Measurements from ENCODE around the gene FAM53B. TPM values are rescaled to one million over a fixed set of nuclear protein-coding genes. Genes with fewer than 3 reads are reported as not detected.

FAM53B gene
- total and polyA plus RNA-seq, 8 donors = 12.8 to 34.6 (median 23.0) TPM

DNA sequence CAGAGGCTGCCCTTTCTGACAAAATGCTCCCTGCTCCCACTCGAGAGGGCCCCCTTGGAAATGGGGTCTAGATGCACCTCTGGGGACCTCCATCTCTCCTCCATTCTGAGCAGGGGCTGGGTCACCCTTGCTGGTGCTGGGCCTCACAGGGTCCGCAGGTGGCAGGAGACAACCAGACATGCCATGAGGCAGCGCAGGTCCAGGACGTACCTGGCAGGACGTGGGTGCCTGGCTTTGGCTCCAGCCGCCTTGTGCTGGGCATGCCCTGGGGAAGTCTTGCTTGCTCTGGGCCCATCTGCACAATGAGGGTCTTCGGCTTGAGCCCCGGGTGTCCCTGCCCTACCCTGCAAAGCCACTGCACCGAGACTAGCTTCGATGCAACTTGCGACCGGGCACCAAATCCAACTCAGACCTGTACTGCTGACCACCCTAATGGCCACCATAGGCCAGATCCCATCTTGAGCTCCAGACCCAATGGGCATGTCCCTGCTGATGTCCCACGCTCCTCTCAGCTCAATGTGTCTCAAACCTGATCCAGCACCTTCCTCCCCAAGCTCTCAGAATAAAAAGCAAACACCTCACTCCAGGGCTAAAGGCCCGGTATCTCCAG, 107.0 kb downstream of the FAM53B start:
- Histone ChIP-seq H3K9me3 (peaks cover 0 to 2% of the 10 kb centered on the region in 2 donors), H3K27ac (no peak overlapping the region), H3K27me3 (no peaks in the 10 kb centered on the region), H3K4me3 (no peak overlapping the region), H3K36me3 (no peaks in the 10 kb centered on the region), H3K4me1 (peaks cover 24 to 76% of the 10 kb centered on the region in 2 donors)
- TF ChIP-seq, protein P1, sequence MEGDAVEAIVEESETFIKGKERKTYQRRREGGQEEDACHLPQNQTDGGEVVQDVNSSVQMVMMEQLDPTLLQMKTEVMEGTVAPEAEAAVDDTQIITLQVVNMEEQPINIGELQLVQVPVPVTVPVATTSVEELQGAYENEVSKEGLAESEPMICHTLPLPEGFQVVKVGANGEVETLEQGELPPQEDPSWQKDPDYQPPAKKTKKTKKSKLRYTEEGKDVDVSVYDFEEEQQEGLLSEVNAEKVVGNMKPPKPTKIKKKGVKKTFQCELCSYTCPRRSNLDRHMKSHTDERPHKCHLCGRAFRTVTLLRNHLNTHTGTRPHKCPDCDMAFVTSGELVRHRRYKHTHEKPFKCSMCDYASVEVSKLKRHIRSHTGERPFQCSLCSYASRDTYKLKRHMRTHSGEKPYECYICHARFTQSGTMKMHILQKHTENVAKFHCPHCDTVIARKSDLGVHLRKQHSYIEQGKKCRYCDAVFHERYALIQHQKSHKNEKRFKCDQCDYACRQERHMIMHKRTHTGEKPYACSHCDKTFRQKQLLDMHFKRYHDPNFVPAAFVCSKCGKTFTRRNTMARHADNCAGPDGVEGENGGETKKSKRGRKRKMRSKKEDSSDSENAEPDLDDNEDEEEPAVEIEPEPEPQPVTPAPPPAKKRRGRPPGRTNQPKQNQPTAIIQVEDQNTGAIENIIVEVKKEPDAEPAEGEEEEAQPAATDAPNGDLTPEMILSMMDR (IDR thresholded peaks at IDR 0.05) = no peak
- intact Hi-C loops (cut with DNase I) = no loop called here
- peak in 1 of 4 donors; percentile 68 for DNase-seq
- ATAC-seq = no peak

DNA sequence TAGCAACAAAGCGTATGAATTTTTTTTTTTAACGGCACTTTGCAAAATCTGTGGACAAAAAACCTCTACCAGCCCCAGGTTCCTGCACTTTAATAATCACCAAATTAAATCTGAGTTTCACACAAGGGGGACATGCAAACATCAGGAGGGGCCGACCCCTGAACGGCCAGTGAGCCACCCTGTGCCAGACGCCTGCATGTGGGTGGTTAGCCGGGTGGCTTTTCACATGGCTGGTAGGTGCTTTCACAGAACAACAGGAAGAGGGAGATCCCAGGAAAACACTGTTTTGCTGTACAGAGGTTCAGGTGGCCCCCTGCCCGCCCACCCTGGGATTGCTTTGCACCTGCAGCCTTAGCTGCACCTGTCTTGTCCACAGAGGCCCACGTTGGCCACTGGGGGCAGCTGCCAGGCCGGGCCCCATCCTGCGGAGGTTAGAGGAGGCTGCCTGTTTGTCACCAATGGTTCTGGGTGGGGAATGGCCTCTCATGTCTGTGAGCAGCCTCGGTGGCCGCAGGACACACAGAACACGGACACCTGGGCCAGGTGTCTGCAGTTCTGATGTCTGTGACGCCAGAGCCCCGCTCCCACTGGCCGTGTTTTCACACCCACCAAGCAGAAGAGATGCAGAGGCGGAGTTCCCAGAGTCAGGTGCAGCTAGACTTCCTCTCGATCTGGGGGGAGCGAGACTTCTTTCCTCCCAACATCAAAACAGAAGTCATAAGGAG, 107.7 kb downstream of the FAM53B start:
- intact Hi-C loops (cut with DNase I) = no loop called here

DNA sequence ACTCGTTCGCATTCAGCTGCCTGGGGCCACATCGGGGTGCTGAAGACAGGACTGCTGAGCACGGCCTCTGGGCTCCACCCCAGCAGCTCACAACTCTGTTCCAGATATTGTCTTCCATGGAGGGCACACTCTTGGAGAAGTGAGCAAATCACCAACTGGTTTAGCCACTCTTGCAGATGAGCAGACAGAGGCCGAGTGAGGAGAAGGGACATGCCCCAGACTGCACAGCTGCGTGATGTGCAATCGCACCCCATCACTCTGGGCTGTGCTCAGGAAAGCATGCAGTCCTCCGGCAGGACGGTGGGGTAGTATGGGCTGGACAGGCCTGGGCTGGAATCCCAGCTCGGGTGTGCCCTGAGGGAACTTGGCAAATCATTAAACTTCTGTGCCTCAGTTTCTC, 111.6 kb downstream of the FAM53B start:
- peaks cover 35 to 75% of the 10 kb centered on the region in 2 donors for H3K4me1 ChIP-seq
- DNase-seq = peak in 3 of 4 donors; percentile 45 to 92 (median 85)
- peaks cover 0 to 2% of the 10 kb centered on the region in 2 donors for H3K9me3 ChIP-seq
- intact Hi-C loops (cut with DNase I) = loop anchor here in 1 of 2 donors (5.0 kb wide), 1 partner anchor 110 kb away; the partner anchor contains the start of gene FAM53B
- H3K27ac ChIP-seq = peak overlapping the region; percentile 57 to 61
- H3K36me3 ChIP-seq = no peaks in the 10 kb centered on the region
- TF ChIP-seq, protein P1 (IDR thresholded peaks at IDR 0.05) = no peak
- ATAC-seq = peak; percentile 47
- H3K27me3 ChIP-seq = no peaks in the 10 kb centered on the region
- no peak overlapping the region for H3K4me3 ChIP-seq

More for the DNA sequence above, 107.7 kb downstream of the FAM53B start:
- Histone ChIP-seq H3K27ac (no peak overlapping the region), H3K9me3 (peaks cover 0 to 2% of the 10 kb centered on the region in 2 donors), H3K27me3 (no peaks in the 10 kb centered on the region), H3K4me3 (no peak overlapping the region), H3K4me1 (peaks cover 29 to 76% of the 10 kb centered on the region in 2 donors), H3K36me3 (no peaks in the 10 kb centered on the region)
- TF ChIP-seq, protein P1 (IDR thresholded peaks at IDR 0.05) = no peak
- DNase-seq (peak in 1 of 4 donors; percentile 57), ATAC-seq (no peak)

DNA sequence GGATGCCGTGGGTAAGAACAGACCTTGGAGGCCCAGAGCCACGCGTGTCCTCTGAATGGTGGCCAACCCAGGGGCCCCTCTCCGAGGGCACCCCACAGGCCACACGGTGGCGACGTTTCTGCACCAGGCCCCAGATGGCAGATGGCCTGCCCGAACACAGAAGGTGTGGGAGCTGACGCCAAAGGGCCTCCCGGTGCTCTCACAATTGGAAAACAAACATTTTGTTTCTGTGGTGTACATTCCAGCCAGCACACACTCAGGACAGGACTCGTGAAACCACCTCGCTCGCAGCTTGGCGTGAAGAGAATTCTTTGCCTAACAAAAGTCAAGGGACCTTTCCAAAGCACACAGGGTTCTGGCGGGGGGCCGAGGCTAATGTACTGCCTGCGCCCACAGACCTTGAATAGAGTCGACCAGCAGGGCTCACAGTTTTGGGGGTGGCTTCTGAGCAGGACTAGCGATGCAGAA, 112.1 kb downstream of the FAM53B start:
- Histone ChIP-seq H3K9me3 (peaks cover 0 to 2% of the 10 kb centered on the region in 2 donors), H3K4me1 (peaks cover 39 to 75% of the 10 kb centered on the region in 2 donors), H3K36me3 (no peaks in the 10 kb centered on the region), H3K4me3 (no peak overlapping the region), H3K27me3 (no peaks in the 10 kb centered on the region), H3K27ac (peak overlapping the region; percentile 57 to 61)
- DNase-seq = peak; percentile 47 to 90 (median 78)
- TF ChIP-seq, protein P1 (IDR thresholded peaks at IDR 0.05) = peak; percentile 28 to 60
- ATAC-seq = peak; percentile 91
- intact Hi-C loops (cut with DNase I) = loop anchor here in 1 of 2 donors (5.0 kb wide), 1 partner anchor 110 kb away; the partner anchor contains the start of gene FAM53B

DNA sequence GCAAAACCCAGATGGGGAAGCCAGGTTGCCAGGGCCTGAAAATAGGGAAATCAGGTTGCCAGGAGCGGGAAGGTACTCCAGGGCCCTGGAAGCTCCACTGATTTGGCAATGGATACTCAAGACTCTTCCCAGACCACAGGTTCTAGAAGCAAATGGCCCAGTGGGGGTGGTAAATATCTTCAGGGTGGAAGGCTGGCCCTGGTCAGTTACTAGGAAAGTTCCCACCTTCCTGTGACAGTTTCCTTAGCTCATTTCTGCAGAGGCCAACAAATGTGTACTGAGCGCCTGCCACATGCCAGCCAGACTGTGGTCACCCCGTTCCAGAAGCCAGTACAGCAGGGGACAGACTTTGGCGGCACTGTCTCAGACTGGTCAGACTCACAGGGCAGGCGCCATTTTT, 113.6 kb downstream of the FAM53B start:
- Histone ChIP-seq H3K36me3 (no peaks in the 10 kb centered on the region), H3K27me3 (no peaks in the 10 kb centered on the region), H3K4me1 (peaks cover 47 to 73% of the 10 kb centered on the region in 2 donors), H3K4me3 (no peak overlapping the region), H3K27ac (peak overlapping the region in 1 of 2 donors; percentile 57), H3K9me3 (peaks cover 0 to 2% of the 10 kb centered on the region in 2 donors)
- DNase-seq (no peak), ATAC-seq (no peak)
- TF ChIP-seq, protein P1 (IDR thresholded peaks at IDR 0.05) = no peak
- intact Hi-C loops (cut with DNase I) = loop anchor here in 1 of 2 donors (5.0 kb wide), 1 partner anchor 112 kb away; the partner anchor contains the start of gene FAM53B
